Measurements from ENCODE around the gene GPR37L1. TPM values are rescaled to one million over a fixed set of nuclear protein-coding genes. Genes with fewer than 3 reads are reported as not detected.

Gene GPR37L1
- total and polyA plus RNA-seq, 2 of the 8 experiments (the other 6 are each of a cell fraction or from before 2014, with no cell fraction given) = 0.13 to 0.23 TPM

DNA sequence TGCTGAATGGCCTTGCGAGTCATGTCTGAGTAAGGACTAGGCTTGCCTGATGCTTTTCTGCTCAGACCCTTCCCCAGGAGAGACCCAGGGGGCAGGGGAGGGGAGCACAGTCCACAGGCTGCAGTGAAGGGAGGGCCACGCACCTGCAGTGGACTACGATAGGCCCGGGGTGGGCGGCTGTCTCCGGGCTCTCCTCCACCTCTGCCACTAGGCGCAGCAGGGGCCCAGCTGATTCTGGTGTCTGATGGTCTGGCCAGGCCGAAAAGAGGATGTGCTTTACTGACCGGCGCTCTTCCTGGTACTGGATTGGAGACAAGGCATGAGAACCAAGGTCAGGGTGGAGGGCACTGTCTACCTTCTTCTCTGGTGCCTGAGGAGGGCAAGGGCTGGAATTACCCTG, 29.7 kb downstream of the GPR37L1 start (continued):
- TF ChIP-seq EGR1 (IDR thresholded peaks at IDR 0.05; ENCODE audit: borderline replicate concordance, low read depth, low read length) (no peak), BACH1 (IDR thresholded peaks at IDR 0.05; ENCODE audit: low read length) (no peak)
